SK-N-MC (cell line): Measurements from ENCODE around the gene PWP1.

ENCODE experiments used
- EZH2 ChIP-seq: fragments of 200-600 bp; sonication (generic); IDR thresholded peaks from one replicate; pipeline ENCODE4 v1.6.1; 2017; ENCODE audit warnings: antibody characterized with exemption
- POLR2AphosphoS5 ChIP-seq: IDR thresholded peaks from 2 replicates; pipeline ENCODE4 v1.6.1; 2012; ENCODE audit warnings: mild to moderate bottlenecking, low read depth, low read length, borderline replicate concordance

DNA sequence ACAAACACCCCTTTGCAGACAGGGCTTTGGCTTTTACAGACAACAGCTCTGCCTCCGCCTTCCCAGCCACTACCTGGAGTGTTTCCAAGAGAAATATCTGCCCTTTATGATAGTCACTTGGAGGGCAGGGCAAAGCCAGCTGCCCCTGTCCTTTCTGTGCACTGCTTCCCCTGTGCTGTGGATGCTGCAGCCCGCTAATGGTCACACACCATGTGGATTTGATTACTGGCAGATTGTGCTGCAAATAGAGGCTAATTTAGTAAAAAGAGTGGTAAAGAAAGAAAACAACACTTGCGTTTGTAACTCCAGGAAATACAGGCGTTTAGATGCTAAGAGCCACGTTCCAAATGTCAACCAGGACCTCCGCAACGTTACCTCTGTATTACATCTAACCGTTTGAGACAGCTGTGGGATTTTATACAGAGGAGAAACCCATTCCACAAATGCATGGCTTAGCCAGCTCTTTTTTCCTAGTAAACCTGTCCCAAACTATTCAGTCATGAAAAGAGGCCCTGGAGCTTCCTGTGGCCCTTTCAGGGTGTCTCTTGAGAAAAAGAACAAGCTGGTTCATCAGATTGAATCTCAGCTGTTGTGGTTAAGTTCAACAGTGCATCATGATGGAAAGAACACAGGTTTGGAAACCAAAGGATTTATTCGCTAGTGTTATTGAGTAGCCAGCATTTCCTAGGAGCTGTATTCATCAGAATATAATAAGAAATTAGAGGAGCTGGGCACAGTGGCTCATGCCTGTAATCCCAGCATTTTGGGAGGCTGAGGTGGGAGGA lies 30.1 kb upstream of the PWP1 start:
- no peak for TF ChIP-seq POLR2AphosphoS5
- TF ChIP-seq EZH2: no peak
